GM19395 (cell line): Measurements from ENCODE around the gene TMEM176A.
"Not testable (repeated sequence)": the region's sequence is repeated elsewhere in the genome, so short reads cannot be mapped to it uniquely, and the experiment has no call there.

Source experiments
- ATAC-seq: cut with Tn5 transposase; IDR thresholded peaks from one replicate; pipeline ENCODE4 v1.9.1; 2021; ENCODE audit warnings: mild to moderate bottlenecking, moderate library complexity; ENCODE audit not compliant: unreplicated experiment

TMEM176A gene

DNA sequence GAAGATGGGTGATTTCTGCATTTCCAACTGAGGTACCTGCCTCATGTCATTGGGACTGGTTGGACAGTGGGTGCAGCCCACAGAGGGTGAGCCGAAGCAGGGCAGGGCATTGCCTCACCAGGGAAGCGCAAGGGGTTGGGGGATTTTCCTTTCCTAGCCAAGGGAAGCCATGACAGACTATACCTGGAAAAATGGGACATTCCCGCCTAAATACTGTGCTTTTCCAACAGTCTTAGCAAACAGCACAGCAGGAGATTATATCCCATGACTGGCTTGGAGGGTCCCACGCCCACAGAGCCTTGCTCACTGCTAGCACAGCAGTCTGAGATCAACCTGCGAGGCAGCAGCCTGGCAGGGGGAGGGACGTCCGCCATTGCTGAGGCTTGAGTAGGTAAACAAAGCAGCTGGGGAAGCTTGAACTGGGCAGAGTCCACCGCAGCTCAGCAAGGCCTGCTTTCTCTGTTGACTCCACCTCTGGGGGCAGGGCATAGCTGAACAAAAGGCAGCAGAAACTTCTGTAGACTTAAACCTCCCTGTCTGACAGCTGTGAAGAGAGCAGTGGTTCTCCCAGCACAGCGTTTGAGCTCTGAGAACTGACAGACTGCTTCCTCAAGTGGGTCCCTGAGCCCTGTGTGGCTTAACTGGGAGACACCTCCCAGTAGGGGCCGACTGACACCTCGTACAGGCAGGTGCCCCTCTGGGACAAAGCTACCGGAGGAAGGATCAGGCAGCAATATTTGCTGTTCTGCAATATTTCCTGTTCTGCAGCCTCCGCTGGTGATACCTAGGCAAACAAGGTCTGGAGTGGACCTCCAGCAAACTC, 7.3 kb downstream of the TMEM176A start:
- ATAC-seq, result not testable (repeated sequence)

DNA sequence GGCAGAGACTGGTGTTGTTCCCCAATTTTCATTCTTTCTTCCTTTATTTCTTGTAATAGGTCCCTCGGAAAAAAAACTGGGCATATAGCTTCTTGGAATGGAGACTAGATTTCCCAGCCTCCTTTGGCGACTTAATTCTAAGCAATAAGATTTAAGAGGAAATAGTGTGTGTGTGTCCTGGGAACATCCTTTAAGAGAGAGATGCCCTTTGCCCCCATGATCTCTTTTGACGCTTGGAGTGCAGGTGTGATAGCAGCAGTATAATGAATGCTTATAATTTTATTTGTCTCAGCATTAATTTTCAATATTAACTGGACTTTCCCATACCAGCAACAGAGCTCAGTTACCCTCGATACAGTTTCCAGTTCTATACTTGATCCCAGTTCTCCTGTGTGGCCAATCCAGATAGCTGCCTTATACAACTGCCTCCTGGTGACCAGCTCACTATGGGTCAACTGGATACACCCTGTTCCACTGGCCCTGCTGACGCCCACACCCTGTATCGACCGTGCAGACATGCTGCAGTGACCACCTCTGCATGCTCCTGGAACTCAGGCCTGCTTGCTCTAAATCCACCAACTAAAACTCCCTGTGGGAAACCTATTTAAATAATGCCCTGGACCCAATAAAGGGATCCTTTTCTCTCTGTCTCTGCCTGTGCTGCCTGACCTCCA, 13.9 kb downstream of the TMEM176A start:
- ATAC-seq, result no peak

DNA sequence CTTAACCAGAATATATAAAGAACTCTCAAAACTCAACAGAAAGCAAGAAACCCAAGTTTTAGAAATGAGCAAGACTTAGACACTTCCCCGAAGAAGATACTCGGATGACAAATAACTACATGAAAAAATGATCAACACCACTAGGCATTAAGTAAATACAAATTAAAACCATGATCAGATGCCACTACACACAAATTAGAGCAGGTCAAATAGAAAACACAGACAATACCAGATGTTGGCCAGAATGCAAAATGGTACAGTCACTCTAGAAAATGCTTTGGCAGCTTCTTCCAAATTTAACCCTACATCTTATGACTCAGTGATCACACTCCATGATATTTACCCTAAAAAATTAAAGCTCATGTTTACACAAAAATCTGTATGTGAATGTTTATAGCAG, 18.4 kb downstream of the TMEM176A start:
- ATAC-seq, result no peak

DNA sequence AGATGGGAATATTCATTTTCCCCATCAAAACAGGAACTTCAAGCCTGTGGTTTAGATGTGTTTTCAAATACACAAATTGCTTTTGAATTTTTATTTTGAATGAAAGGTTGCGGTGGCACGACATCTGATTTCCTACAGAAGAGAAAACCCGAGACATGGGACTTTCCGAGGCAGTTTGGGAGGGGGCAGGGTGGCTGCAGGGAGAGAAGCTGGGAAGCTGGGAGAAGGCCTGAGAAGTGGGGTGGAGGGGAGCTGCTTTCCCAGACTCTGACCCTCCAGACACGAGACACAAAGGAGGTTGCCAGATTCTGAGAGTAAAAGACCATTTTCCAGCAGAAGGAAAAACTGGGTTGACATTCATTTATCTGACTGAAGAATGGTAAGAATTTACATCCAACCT, 19.6 kb downstream of the TMEM176A start:
- no peak for ATAC-seq

DNA sequence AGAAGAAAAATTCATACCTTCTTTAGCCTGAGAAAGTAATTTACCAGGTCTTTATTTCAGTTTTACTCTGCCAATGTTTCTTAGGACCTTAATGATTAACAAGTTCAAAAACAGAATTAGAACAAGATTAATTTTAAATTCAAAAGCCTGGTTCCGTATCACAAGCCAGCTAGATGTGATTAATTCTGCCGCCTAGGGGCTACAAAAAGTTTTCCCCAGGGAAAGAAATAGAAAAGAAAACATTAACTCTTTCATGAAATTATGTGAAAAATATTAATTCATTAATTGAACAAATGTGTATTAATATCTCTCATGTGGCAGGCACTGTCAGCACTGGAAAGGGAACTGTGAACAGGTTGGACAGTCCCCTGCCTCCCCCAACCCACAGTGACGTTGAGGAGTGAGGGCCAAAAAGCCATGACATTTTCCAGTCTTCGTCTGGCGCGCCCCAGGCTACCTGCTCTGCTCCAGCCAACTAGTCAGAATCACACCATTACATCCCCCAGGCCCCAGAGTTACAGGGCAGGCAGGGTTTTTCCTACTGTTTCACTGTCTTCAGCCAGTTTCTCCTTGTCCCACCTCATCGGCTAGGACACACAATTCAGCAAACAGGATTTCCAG, 20.1 kb downstream of the TMEM176A start:
- ATAC-seq, result no peak

DNA sequence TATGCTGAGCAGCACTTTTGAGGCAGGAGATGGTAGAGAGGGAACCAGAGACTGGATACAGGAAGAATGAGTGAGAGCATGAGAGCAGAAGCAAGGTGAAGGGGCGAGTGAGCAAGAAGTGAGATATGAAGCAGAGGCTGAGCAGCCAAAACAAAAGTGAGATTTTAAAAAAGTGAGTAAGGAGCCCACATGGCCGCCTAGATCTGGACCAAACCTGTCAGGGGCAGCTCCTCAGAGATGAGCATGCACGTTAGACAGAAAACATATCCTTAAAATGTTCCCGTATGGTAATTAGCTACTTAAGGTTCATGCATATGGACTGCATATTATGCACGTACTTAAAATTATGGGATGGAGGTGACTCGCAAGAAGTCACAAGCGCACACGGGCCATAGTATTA, 22.5 kb downstream of the TMEM176A start:
- ATAC-seq, result no peak

DNA sequence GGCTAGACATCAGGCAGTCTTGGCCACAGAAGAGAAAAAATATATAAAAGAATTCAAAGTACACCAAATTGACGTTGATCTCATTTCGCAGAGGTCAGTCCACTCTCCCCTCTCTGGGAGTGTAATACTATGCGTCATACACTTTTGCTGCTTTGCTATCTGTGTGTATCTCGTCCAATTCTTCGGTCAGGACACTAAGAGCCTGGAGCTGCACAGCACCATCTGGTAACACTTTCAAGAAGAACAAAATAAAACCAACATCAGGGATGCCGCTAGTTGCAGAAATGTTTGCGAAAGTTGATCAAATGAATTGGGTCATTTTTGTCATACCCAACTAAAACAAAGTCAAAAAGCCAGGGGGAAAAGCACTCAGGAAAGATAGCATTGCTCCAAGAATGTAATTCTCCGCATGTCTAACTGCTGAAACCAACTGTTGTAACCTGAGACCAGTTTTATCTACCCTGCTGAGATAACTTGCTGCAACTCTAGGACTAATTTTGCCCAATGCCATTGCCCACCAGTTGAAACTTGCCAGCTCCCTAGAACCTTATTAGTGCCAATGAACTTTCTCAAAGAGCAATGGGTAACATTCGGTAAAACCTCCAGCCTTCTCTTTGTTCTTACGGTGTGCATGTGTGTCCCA, 23.0 kb downstream of the TMEM176A start:
- ATAC-seq, result no peak

DNA sequence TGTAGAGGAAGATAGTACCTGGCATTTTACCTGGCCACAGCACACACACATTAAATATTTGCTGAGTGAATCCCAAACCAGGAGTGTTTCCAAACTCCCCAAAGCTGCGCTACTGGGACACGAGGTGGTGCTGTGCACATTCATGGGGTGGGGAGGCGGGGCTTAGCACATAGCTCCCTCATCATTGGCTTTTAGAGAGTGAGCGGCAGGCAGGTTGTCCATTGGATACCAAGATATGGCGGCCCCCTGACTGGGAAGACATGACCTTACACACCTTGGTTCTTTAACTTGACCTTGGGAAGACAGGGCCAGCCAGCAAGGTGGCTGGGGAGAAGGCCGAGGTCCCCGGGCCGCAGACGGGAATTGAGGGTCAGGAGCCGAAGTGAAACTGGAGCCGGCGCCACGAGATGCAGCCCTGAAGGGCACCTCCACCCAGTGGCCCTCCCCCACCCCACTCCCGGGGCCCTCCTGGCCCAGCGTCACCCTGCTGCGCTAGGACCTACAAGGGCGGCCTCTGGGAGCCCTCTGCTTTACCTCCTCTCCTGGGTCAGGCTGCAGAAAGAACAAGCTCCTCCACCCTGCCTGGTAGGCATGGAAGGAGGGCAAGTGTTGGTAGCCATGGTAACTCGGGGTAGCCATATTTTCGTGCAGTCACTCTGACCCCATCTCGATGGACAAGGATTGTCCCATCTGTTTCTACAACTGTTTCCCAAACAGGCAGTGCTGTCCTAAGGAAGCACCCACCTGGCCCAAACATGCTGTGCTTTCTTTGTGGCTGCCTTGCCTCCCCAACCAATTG, 24.0 kb downstream of the TMEM176A start:
- ATAC-seq, result no peak

DNA sequence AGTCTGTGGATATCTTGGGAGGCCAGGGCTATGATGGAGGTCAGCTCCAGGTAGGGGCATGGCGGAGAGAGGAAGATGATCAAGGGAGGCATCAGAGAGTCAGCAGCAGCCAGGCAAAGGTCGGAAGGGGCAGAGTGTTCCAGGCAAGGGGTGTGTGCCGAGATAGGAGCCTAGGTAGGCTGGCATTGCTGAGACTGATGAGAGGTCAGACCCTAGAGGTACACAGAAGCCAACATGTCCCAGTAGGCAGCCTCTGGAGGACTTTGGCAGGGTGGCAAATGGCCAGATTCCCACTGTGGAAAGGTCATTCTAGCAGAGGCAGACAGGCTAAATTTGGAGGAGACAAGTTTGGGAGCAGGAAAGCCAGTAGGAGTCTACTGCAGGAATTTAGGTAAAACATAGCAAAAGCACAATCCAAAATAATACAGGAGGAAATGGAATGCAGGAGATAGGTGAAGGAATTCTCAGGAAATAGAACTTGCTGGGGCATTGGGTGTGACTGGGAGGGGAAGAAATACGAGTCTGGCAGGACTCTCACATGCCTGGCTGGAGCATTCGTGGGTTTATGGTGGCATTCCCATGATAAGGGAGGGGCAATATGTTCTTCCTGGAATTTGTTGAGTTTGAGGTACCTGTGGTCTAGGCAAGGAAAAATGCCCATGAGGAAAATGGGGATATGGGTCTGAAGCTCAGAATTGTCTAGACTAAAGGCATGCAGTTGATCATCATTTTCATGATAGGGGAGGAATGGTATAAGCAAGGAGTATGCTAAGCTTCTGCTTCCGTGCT, 25.7 kb downstream of the TMEM176A start:
- no peak for ATAC-seq

DNA sequence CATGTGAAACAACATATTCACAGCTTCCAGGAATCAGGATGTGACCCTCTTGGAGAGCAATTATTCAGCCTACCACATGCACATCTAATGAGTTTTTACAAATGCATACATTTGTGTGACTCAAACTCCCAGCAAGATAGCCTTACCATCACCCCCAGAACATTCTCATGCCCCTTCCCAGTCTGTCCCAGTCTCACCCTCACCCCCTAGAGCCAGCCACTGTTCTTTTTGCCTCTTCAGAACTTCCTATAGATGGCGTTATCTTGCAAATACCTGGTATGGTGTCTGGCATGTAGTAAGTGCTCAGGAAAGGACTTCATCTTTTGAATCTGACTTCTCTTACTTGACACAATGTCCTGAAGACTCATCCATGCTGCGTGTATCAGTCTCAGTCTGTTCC, 27.8 kb downstream of the TMEM176A start:
- no peak for ATAC-seq

DNA sequence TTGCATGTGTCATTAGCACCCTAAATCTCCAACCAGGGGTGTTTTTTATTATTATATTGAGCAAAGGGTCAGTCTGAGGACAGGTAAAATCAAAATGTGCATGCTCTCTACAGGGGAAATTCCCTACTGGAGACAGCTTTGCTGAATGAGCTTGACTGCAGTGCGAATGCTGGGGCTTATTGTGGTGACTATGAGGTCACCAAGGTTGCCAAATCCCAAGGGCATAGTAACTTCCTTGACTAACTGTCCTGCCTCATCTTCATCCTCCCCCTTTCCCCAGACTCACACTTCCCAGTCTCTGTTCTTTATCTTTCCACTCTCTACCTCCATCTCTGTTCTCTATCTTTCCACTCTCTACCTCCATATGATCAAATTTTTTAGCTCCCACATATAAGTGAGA, 28.9 kb downstream of the TMEM176A start:
- ATAC-seq, result no peak

DNA sequence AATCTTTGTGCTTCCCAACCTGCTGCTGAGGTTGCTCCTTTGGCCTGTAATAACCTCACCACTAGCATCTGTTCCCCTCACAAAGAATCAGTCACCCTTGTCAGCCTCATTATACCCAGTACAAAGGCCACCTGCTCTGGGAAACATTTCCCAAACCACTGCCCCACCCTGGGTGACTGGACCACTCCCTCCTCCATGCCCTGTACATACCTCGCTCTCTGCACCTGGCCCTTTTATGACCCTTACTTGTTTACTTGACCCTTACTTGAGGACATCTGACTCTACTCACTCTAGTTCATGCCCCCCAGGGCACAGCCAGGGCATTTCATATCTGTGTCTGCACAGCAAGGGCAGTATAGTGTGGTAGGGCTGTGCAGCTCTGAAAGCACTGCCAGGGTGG, 30.4 kb downstream of the TMEM176A start:
- ATAC-seq, result no peak

DNA sequence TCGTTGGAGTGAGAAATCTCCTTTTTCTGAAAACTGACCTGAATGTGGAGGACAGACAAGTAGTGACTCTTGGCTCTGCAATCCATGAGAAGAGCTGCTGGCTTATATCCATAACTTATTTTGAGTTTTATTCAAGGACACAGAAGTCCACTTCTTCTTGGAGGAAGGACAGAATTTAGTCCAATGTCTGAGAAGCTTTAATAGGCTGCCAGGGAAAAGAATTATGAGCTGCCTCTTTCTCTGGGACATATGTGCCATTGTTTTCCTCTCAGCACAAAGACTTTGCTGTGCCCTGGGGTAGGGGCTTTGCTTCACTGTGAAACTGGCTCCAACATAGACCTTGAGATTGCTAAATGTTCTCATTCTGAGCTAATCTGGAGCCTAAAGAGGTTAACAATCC, 31.3 kb downstream of the TMEM176A start:
- no peak for ATAC-seq

DNA sequence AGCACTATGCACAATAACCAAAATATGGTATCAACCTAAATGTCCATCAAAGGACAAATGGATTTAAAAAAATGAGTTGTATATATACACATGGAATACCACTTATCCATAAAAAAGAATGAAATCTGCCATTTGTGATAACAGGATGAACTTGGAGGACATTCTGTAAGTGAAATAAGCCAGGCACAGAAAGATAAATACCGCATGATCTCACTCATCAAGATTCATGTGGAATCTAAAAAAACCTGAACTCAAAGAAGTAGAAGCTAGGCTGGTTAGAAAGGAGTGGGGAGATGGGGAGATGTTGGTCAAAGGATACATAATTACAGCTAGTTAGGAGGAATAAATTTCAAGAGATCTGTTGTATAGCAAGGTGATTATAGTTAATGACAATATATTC, 34.5 kb downstream of the TMEM176A start:
- ATAC-seq, result no peak

DNA sequence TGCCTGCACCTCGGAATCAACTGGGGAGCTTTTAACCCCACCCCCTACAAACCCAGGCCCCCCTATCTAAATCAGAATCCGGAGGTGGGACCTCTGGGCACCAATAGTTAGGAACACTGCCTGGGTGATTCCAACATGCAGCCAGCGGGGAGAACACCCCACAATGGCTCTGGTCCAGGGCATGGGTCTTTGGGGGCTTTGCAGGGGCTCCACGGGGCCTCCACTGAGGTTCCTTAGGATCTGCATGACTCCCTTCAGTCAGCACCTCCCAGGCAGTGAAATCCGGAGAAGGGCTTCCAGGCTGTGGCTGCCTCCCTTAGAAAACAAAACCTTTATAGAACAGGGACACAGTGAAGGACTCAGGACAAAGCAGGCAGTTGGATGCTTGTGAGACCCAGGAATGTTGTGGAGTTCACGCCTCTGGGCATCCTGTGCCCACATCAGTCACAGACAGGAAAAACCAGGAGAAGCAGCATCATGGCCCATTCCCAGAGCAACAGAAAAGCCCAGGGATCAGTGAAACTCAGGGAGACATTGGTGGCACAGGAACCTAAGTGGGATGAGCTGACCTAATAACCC, 35.2 kb downstream of the TMEM176A start:
- ATAC-seq, result no peak

DNA sequence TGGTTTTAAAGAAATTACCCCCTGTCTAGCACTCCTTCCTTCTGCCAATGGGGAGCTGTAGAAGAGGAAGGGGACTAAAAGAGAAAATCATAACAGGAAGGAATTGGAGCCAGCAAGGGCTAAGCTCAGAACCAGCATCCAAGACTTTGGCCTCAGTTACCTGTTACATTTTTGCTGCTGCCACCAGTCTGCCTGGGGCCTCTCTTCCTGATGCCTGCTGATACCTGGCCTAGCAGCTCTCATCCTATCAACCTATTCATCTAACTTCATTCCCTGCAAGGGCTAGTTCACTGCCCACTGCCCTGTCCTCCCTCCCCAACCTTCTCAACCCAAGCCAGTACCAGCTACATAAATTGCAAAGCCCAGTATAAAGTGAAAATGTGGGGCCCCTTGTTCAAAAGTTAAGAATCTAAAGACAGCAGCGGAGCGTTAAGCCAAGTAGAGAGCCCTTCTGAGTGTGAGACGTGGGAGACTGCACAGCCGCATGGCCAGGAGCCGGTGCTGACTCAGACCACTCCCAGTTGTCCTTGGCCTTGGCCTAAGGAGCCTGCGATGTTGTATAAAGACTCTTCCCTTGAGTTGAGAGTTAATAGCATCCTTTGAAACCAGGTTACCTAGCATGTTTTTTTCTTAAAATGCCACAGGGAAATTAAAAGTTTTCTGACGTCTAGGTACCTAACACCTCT, 38.5 kb downstream of the TMEM176A start:
- no peak for ATAC-seq

DNA sequence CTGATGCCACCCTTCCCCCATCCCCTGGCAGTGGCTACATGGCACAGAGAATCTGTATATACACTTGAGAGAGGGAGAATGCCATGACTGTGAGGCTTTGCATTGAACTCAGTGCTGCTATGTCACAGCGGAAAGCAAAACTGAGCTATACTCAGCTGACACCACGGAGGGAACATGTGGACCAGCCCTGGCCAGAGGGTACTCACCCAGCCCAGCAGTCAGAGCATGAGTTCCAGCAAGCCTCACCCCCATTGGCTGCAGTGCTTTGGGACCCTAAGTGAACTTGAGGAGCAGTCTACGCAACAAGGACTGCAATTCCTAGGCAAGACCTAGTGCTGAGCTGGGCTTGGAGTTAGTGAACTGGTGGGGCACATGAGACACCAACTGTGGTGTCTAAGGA, 41.4 kb downstream of the TMEM176A start:
- ATAC-seq, result no peak

DNA sequence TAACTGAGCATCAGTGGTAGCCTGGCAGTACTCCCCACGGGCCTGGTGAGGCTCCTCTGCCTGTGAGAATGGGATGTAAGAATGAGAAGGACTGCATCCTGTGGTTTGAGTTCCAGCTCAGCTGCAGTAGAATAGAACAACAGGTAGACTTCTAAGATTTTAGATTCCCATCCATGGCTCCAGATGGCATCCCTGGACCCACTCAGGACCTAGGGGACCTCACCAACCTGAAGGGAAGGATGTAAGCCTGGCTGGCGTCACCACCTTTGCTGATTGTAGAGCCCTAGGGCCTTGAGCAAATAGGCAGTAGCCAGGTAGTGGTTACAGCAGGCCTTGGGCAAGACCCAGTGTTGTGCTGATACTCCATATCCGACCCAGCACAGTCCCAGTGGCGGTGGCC, 42.1 kb downstream of the TMEM176A start:
- no peak for ATAC-seq

DNA sequence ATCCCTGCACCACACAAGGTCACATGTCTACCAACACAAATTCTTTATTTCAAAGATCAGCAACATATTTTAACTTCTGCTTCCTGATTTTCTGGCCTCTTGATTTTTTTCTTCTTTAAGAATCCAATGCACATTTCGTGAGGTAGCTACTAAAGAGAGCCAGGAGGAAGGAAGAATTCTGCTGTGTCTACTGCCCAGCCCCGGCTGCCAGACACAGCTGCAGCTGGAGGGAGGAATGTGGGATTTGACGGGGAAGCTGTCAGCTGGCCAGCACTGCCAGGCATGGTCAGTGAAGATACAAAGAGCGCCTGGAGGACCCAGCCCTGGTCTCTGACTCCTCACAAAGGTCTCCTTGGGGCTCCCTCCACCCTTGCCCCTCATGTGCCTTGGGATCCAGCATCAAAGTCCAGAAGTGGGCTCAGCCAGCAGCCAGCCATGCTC, 44.9 kb downstream of the TMEM176A start:
- no peak for ATAC-seq
